ENCODE data around the gene PDZRN3. TPM values are rescaled to one million over a fixed set of nuclear protein-coding genes. Genes with fewer than 3 reads are reported as not detected.
"Not testable (repeated sequence)": the region's sequence is repeated elsewhere in the genome, so short reads cannot be mapped to it uniquely, and the experiment has no call there.

Gene PDZRN3
- total and polyA plus RNA-seq, 4 donors: 0.69 to 1.8 (median 0.92) TPM

GRCh38 chr3:73469331-73469730, 155.4 kb downstream of the PDZRN3 start:
- 86% methylated on average over 9 of the region's 9 CpGs for WGBS
- no peak overlapping the region for H3K4me3 ChIP-seq (ENCODE audit: low read depth in 1 of 3, low read length in 3 of 3)
- no peaks in the 10 kb centered on the region for H3K9me3 ChIP-seq (ENCODE audit: control insufficient read depth in 4 of 4, low read length in 3 of 4)
- no peak for DNase-seq (ENCODE audit: low spot score)
- no peaks in the 10 kb centered on the region for H3K36me3 ChIP-seq (ENCODE audit: control insufficient read depth in 4 of 4, insufficient read depth in 3 of 4, low read depth in 1 of 4, low read length in 3 of 4)
- H3K9ac ChIP-seq (ENCODE audit: low read depth in 1 of 2, low read length in 2 of 2): no peak overlapping the region
- H3K27ac ChIP-seq (ENCODE audit: low read depth in 1 of 2, low read length in 2 of 2): no peak overlapping the region
- H3K4me1 ChIP-seq (ENCODE audit: control insufficient read depth in 4 of 4, insufficient read depth in 4 of 4, low read length in 3 of 4): no peaks in the 10 kb centered on the region
- TF ChIP-seq HNF4A (conservative IDR thresholded peaks at IDR 0.05): no peak
- TF ChIP-seq MAX (IDR thresholded peaks at IDR 0.05): no peak
- no peak for TF ChIP-seq YY1 (IDR thresholded peaks at IDR 0.05)
- no peak for TF ChIP-seq JUND (IDR thresholded peaks at IDR 0.05)
- TF ChIP-seq GABPA (IDR thresholded peaks at IDR 0.05 in 1 of 2, conservative IDR thresholded peaks at IDR 0.05 in 1 of 2): no peak
- no peak for TF ChIP-seq FOXA1 (IDR thresholded peaks at IDR 0.05)
- no peak for TF ChIP-seq RAD21 (IDR thresholded peaks at IDR 0.05)
- no peak for TF ChIP-seq TAF1 (conservative IDR thresholded peaks at IDR 0.05)
- no peak for TF ChIP-seq ZBTB33 (IDR thresholded peaks at IDR 0.05)
- TF ChIP-seq NR2F2 (IDR thresholded peaks at IDR 0.05): no peak
- TF ChIP-seq EGR1 (IDR thresholded peaks at IDR 0.05; ENCODE audit: low read depth in 2 of 2): no peak
- TF ChIP-seq CTCF (IDR thresholded peaks at IDR 0.05; ENCODE audit: low read depth, low read length, missing input control): no peak
- no peak for TF ChIP-seq RXRA (IDR thresholded peaks at IDR 0.05)
- no peak for TF ChIP-seq SP1 (IDR thresholded peaks at IDR 0.05)
- no peaks in the 10 kb centered on the region for H3K27me3 ChIP-seq (ENCODE audit: control insufficient read depth in 4 of 4, insufficient read depth in 4 of 4, low read length in 3 of 4)

GRCh38 chr3:73467211-73467610, 157.5 kb downstream of the PDZRN3 start:
- no peak for DNase-seq (ENCODE audit: low spot score)
- H3K27ac ChIP-seq (ENCODE audit: low read depth in 1 of 2, low read length in 2 of 2): no peak overlapping the region
- no peaks in the 10 kb centered on the region for H3K27me3 ChIP-seq (ENCODE audit: control insufficient read depth in 4 of 4, insufficient read depth in 4 of 4, low read length in 3 of 4)
- WGBS: 47% methylated on average over 3 of the region's 3 CpGs
- no peak overlapping the region for H3K4me3 ChIP-seq (ENCODE audit: low read depth in 1 of 3, low read length in 3 of 3)
- H3K9ac ChIP-seq (ENCODE audit: low read depth in 1 of 2, low read length in 2 of 2): no peak overlapping the region
- H3K4me1 ChIP-seq (ENCODE audit: control insufficient read depth in 4 of 4, insufficient read depth in 4 of 4, low read length in 3 of 4): no peaks in the 10 kb centered on the region
- H3K9me3 ChIP-seq (ENCODE audit: control insufficient read depth in 4 of 4, low read length in 3 of 4): no peaks in the 10 kb centered on the region
- TF ChIP-seq HNF4A (conservative IDR thresholded peaks at IDR 0.05): no peak
- TF ChIP-seq TAF1 (conservative IDR thresholded peaks at IDR 0.05): no peak
- no peak for TF ChIP-seq FOXA1 (IDR thresholded peaks at IDR 0.05)
- no peak for TF ChIP-seq FOXA2 (IDR thresholded peaks at IDR 0.05)
- H3K36me3 ChIP-seq (ENCODE audit: control insufficient read depth in 4 of 4, insufficient read depth in 3 of 4, low read depth in 1 of 4, low read length in 3 of 4): no peaks in the 10 kb centered on the region

GRCh38 chr3:73465926-73466325, 158.8 kb downstream of the PDZRN3 start:
- Histone ChIP-seq H3K9me3 (ENCODE audit: control insufficient read depth in 4 of 4, low read length in 3 of 4) (no peaks in the 10 kb centered on the region), H3K4me3 (ENCODE audit: low read depth in 1 of 3, low read length in 3 of 3) (no peak overlapping the region), H3K4me1 (ENCODE audit: control insufficient read depth in 4 of 4, insufficient read depth in 4 of 4, low read length in 3 of 4) (no peaks in the 10 kb centered on the region), H3K36me3 (ENCODE audit: control insufficient read depth in 4 of 4, insufficient read depth in 3 of 4, low read depth in 1 of 4, low read length in 3 of 4) (no peaks in the 10 kb centered on the region), H3K27me3 (ENCODE audit: control insufficient read depth in 4 of 4, insufficient read depth in 4 of 4, low read length in 3 of 4) (peaks cover 0 to 2% (median 0%) of the 10 kb centered on the region in 4 donors), H3K9ac (ENCODE audit: low read depth in 1 of 2, low read length in 2 of 2) (no peak overlapping the region), H3K27ac (ENCODE audit: low read depth in 1 of 2, low read length in 2 of 2) (no peak overlapping the region)
- DNase-seq (ENCODE audit: low spot score): no peak
- no peak for TF ChIP-seq YY1 (IDR thresholded peaks at IDR 0.05)
- no peak for TF ChIP-seq HNF4A (conservative IDR thresholded peaks at IDR 0.05)
- no peak for TF ChIP-seq CTCF (IDR thresholded peaks at IDR 0.05; ENCODE audit: low read depth, low read length, missing input control)
- TF ChIP-seq RXRA (IDR thresholded peaks at IDR 0.05): no peak
- 69% methylated on average over 2 of the region's 2 CpGs for WGBS

- not testable (repeated sequence) for DNase-seq (ENCODE audit: low spot score); H3K4me3 ChIP-seq (ENCODE audit: low read depth in 1 of 3, low read length in 3 of 3); H3K9ac ChIP-seq (ENCODE audit: low read depth in 1 of 2, low read length in 2 of 2); H3K36me3 ChIP-seq (ENCODE audit: control insufficient read depth in 4 of 4, insufficient read depth in 3 of 4, low read depth in 1 of 4, low read length in 3 of 4); H3K9me3 ChIP-seq (ENCODE audit: control insufficient read depth in 4 of 4, low read length in 3 of 4); H3K4me1 ChIP-seq (ENCODE audit: control insufficient read depth in 4 of 4, insufficient read depth in 4 of 4, low read length in 3 of 4); H3K27ac ChIP-seq (ENCODE audit: low read depth in 1 of 2, low read length in 2 of 2); H3K27me3 ChIP-seq (ENCODE audit: control insufficient read depth in 4 of 4, insufficient read depth in 4 of 4, low read length in 3 of 4)
- WGBS: 88% methylated on average over 5 of the region's 5 CpGs
Observed at GRCh38 chr3:73464126-73464525, 160.6 kb downstream of the PDZRN3 start.
